ENCODE measurements around the gene CNRIP1.

CNRIP1 gene

GRCh38 chr2:68291314-68291713 is 28.4 kb downstream of the CNRIP1 start:
- DNase-seq = no peak

- no peak for DNase-seq
Observed at GRCh38 chr2:68290901-68291300, 28.8 kb downstream of the CNRIP1 start.

GRCh38 chr2:68287580-68288441 is 31.9 kb downstream of the CNRIP1 start:
- DNase-seq = no peak

- no peak for DNase-seq
Observed at GRCh38 chr2:68284896-68285295, 34.9 kb downstream of the CNRIP1 start.

- DNase-seq = no peak
Observed at GRCh38 chr2:68283419-68283812, 36.3 kb downstream of the CNRIP1 start.

- peak; percentile 23 for DNase-seq
Observed at GRCh38 chr2:68282811-68283418, 36.8 kb downstream of the CNRIP1 start.

- no peak for DNase-seq
Observed at GRCh38 chr2:68280796-68281195, 39.0 kb downstream of the CNRIP1 start.

- DNase-seq = no peak
Observed at GRCh38 chr2:68280348-68280747, 39.4 kb downstream of the CNRIP1 start.

- no peak for DNase-seq
Observed at GRCh38 chr2:68279691-68280090, 40.1 kb downstream of the CNRIP1 start.

GRCh38 chr2:68278169-68278568 is 41.6 kb downstream of the CNRIP1 start:
- DNase-seq = no peak

- no peak for DNase-seq
Observed at GRCh38 chr2:68274022-68274421, 45.7 kb downstream of the CNRIP1 start.

- DNase-seq = no peak
Observed at GRCh38 chr2:68272246-68272994, 47.3 kb downstream of the CNRIP1 start.

GRCh38 chr2:68266655-68267054 is 53.1 kb downstream of the CNRIP1 start:
- DNase-seq = no peak

GRCh38 chr2:68263632-68264031 is 56.1 kb downstream of the CNRIP1 start:
- DNase-seq = no peak

- no peak for DNase-seq
Observed at GRCh38 chr2:68258851-68259250, 60.9 kb downstream of the CNRIP1 start.

GRCh38 chr2:68256093-68256450 is 63.7 kb downstream of the CNRIP1 start:
- DNase-seq = no peak

GRCh38 chr2:68253219-68254068 is 66.3 kb downstream of the CNRIP1 start:
- peak; percentile 56 for DNase-seq

- peak; percentile 94 for DNase-seq
Observed at GRCh38 chr2:68252400-68253218, 67.1 kb downstream of the CNRIP1 start, which contains the start of gene PPP3R1. PPP3R1 (minus strand) TSS chr2:68252532; CDS start chr2:68252127, 405 bp downstream.

- DNase-seq = no peak
Observed at GRCh38 chr2:68251855-68252399, 67.8 kb downstream of the CNRIP1 start.

GRCh38 chr2:68251187-68251854 is 68.4 kb downstream of the CNRIP1 start:
- peak; percentile 86 for DNase-seq

GRCh38 chr2:68250652-68251186 is 69.0 kb downstream of the CNRIP1 start:
- no peak for DNase-seq

All from retina (tissue), 1 donor.